GM19455 (cell line): Measurements from ENCODE around the gene B3GAT1.

Experiments used
- ATAC-seq: cut with Tn5 transposase; IDR thresholded peaks from one replicate; pipeline ENCODE4 v1.9.1; 2021; ENCODE audit not compliant: unreplicated experiment

The B3GAT1 gene

GRCh38 chr11:134442246-134442645 is 30.2 kb upstream of the B3GAT1 start:
- no peak for ATAC-seq

GRCh38 chr11:134441706-134442105 is 29.7 kb upstream of the B3GAT1 start:
- ATAC-seq, result no peak

GRCh38 chr11:134441281-134441680 is 29.2 kb upstream of the B3GAT1 start:
- ATAC-seq, result no peak

GRCh38 chr11:134440851-134441250 is 28.8 kb upstream of the B3GAT1 start:
- no peak for ATAC-seq

- ATAC-seq, result no peak
Measured at GRCh38 chr11:134438542-134439537, 26.8 kb upstream of the B3GAT1 start.

GRCh38 chr11:134437821-134438220 is 25.8 kb upstream of the B3GAT1 start:
- ATAC-seq, result no peak

GRCh38 chr11:134436781-134437180 is 24.7 kb upstream of the B3GAT1 start:
- ATAC-seq, result no peak

GRCh38 chr11:134433806-134434205 is 21.8 kb upstream of the B3GAT1 start:
- no peak for ATAC-seq

GRCh38 chr11:134433251-134433650 is 21.2 kb upstream of the B3GAT1 start:
- ATAC-seq, result no peak

- no peak for ATAC-seq
Measured at GRCh38 chr11:134432776-134433175, 20.7 kb upstream of the B3GAT1 start.

GRCh38 chr11:134429106-134429505 is 17.1 kb upstream of the B3GAT1 start:
- ATAC-seq, result no peak

- ATAC-seq, result no peak
Measured at GRCh38 chr11:134425816-134426536, 13.9 kb upstream of the B3GAT1 start.

- no peak for ATAC-seq
Measured at GRCh38 chr11:134425413-134425812, 13.4 kb upstream of the B3GAT1 start.

GRCh38 chr11:134423106-134423505 is 11.1 kb upstream of the B3GAT1 start:
- no peak for ATAC-seq

GRCh38 chr11:134417871-134418840 is 6.1 kb upstream of the B3GAT1 start:
- ATAC-seq, result no peak

- no peak for ATAC-seq
Measured at GRCh38 chr11:134416726-134417125, 4.7 kb upstream of the B3GAT1 start.

- ATAC-seq, result no peak
Measured at GRCh38 chr11:134414766-134415765, 3.0 kb upstream of the B3GAT1 start.

GRCh38 chr11:134413826-134414731 is 2.0 kb upstream of the B3GAT1 start:
- ATAC-seq, result no peak
